Brain microvascular endothelial cell (primary cell): ENCODE data around the gene RAB24.

Experiments used
- DNase-seq: peaks from one replicate; pipeline ENCODE4 v3.0.0-alpha.2; 2020
- H3K27ac ChIP-seq: fragments of 250-450 bp; sonication (Bioruptor Pico); 2 replicates; pipeline ENCODE4 v1.5.1; 2020; ENCODE audit warnings: mild to moderate bottlenecking, moderate library complexity
- H3K27me3 ChIP-seq: fragments of 250-450 bp; sonication (Bioruptor Pico); replicated peaks from 2 replicates; pipeline ENCODE4 v1.5.1; 2020; ENCODE audit warnings: mild to moderate bottlenecking
- H3K36me3 ChIP-seq: fragments of 250-450 bp; sonication (Bioruptor Pico); replicated peaks from 2 replicates; pipeline ENCODE4 v1.5.1; 2020; ENCODE audit warnings: mild to moderate bottlenecking
- H3K4me3 ChIP-seq: 2 replicates; pipeline ENCODE4 v1.5.1; 2011; ENCODE audit warnings: low read depth, mild to moderate bottlenecking, control low read depth, low read length, moderate library complexity
- in situ Hi-C: cut with HindIII; loops from 2 replicates; pipeline ENCODE4 v1.10.0; 2017; ENCODE audit warnings: low sequenced_read_pairs, low pct_ligation_motif_present
- TF ChIP-seq, protein P1 (sequence below): IDR thresholded peaks from 2 replicates; pipeline ENCODE4 v1.5.1; 2011; ENCODE audit warnings: low read depth, mild to moderate bottlenecking, moderate library complexity, low read length, control low read depth, inconsistent platforms; ENCODE audit errors: missing control alignments

RAB24 gene

DNA sequence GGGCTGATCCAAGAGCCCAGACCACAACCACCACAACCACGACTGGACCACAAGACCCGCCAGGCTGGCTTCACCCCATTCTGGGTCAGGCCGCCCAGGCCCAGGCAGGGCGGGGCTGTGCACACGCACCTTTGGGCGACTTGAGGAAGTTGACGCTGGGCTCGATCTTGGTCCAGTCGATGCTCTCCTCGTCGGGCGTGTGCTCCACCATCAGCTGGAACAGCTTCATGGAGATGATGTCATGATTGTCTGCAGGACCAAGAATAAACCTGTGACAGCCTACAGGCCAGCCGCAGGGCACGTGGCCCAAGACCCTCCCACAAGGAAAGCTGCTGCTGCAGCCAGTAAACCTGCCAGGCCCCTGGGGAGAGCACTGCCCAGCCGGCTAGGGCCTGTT lies 30.6 kb upstream of the RAB24 start:
- TF ChIP-seq, protein P1, sequence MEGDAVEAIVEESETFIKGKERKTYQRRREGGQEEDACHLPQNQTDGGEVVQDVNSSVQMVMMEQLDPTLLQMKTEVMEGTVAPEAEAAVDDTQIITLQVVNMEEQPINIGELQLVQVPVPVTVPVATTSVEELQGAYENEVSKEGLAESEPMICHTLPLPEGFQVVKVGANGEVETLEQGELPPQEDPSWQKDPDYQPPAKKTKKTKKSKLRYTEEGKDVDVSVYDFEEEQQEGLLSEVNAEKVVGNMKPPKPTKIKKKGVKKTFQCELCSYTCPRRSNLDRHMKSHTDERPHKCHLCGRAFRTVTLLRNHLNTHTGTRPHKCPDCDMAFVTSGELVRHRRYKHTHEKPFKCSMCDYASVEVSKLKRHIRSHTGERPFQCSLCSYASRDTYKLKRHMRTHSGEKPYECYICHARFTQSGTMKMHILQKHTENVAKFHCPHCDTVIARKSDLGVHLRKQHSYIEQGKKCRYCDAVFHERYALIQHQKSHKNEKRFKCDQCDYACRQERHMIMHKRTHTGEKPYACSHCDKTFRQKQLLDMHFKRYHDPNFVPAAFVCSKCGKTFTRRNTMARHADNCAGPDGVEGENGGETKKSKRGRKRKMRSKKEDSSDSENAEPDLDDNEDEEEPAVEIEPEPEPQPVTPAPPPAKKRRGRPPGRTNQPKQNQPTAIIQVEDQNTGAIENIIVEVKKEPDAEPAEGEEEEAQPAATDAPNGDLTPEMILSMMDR: no peak
- DNase-seq: no peak
- Histone ChIP-seq H3K36me3 (peaks cover 56% of the 10 kb centered on the region), H3K27me3 (no peaks in the 10 kb centered on the region), H3K27ac (no peak overlapping the region), H3K4me3 (no peak overlapping the region)
- in situ Hi-C loops: no loop called here

DNA sequence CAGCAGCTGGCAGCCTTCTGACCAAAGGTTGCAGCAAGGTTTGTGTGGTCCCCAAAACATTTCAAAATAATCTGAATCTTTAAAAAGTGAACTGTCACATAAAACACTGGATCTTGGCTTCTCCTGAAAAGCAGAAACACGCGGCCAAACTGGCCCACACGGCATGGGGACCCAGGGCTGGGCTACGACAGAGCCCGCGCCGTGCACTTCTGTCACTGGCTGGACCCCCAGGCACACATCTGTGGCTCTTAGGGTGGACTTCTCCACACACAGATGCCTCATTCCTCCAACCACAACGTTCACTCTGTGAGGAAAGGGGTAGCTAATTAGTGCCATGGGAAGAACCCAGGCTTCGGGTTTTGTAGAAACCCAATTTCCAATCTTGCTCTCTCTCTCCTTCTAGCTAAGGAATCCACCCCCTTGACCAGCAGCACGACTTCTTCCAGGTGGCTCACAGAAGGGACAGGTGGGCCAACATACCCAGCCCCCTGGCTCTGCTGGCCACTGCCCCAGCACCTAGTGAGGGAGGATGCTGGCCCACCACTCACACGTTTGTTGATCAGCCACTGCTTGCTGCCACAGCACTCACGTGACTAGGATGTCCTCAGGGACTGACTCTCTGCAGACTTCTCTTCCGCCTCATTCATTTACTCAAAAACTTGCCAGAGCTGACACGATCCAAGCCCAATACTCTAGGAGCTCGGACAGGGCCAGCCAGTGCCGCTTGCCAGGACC lies 30.1 kb upstream of the RAB24 start:
- DNase-seq: no peak
- peaks cover 56% of the 10 kb centered on the region for H3K36me3 ChIP-seq

DNA sequence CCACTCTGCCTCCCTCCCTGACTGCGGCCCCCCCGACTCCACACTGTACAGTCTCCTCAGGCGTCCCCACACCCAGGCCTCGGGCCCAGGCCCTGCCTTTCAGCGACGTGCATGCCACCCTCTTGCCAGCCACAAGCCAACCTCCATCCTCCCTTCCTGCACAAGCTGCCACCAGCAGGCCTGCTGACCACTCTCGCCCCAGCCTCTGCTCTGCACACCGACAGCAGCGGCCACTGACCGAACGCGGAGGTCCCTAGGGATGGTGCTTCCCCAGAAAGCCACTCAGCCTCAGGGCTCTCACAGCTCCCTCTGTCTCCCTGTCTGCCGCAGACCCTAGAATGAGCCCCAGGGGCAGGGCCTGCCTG lies 29.4 kb upstream of the RAB24 start:
- in situ Hi-C loops: no loop called here
- peaks cover 56% of the 10 kb centered on the region for H3K36me3 ChIP-seq
- no peak overlapping the region for H3K27ac ChIP-seq

More for the DNA sequence above, 30.1 kb upstream of the RAB24 start:
- Histone ChIP-seq H3K4me3 (no peak overlapping the region), H3K27ac (no peak overlapping the region), H3K27me3 (no peaks in the 10 kb centered on the region)
- TF ChIP-seq, protein P1: no peak
- in situ Hi-C loops: no loop called here

DNA sequence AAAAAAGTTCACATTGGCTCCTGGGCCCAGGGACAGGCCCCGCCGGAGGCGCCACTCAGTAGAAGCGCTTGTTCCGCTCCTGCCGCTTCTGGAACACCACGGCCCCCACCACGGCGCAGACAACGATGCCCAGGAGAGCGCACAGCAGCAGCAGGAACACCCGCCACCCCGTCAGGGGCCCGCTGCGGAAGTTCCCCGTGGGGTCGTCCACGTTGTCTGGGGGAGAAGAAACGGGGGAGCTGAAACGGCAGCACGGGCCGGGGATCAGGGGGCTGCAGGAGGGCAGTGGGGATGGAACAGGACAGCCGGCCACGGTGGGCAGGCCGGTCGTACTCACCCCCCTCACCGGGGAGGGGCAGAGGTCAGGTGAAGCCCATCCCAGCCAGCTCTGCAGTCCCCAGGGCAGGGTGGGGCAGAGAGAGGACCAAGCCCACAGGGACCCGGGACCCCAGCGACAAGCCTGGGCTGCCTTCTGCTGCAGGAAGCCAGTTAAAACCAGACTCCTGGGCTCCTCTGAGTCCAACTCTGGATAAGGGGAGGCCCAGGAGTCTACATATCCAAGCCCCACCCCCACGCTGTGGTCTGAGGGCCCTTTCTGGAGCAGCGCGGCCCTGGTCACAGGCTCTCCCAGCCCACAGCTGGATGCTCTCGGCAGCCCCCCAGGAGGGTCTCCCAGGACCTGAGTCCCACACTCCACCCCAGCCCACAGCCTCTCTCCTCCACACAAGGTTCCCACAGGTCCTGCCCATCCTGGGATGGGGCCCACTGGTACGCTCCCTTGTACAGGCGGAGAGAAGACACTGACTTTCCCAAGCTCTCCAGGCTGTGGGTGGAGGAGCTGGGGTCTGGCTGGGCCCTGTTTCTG lies 28.7 kb upstream of the RAB24 start:
- no peaks in the 10 kb centered on the region for H3K27me3 ChIP-seq
- peaks cover 54% of the 10 kb centered on the region for H3K36me3 ChIP-seq
- H3K27ac ChIP-seq: no peak overlapping the region
- TF ChIP-seq, protein P1: no peak
- no peak overlapping the region for H3K4me3 ChIP-seq
- in situ Hi-C loops: no loop called here
- no peak for DNase-seq

More for the DNA sequence above, 29.4 kb upstream of the RAB24 start:
- Histone ChIP-seq H3K4me3 (no peak overlapping the region), H3K27me3 (no peaks in the 10 kb centered on the region)
- TF ChIP-seq, protein P1: no peak
- DNase-seq: no peak

DNA sequence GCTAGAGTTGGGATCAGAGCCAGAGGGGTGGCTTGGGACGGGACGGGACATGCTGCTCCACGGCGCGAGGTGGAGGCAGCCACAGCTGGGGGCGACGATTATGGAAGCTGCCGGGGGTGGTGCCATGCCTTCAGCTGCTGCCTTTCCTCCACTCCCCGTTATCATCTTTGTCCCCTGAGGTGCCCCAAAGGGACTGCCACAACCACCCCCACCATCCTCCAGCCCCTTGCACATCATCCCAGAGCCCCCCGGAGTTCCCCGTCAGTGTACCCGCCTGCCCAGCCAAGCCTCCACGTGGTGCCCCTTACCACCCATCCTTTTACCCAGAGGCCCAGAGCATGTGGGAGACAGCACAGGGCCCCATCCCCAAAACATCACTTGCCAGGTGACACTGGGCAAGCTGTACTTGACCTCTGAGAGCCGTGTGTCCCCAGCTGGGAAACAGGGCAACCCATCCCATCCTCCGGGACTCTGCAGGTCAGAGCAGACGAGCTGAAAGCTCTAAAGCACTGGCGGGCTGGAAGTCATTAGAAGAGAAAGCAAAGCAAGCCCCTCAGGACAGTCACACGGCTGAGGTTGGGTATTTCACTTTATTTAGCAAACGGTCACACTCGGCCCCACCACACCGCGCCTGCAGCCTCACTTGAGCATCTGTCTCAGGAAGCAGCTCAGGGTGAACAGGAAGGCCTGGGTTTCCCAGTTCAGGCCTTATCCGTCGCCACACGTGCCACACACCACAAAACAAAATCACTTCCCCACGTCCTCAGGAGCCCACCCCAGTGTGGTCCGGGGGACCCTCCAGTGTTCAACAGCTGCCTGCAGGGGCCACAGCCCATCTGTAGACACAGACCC lies 27.7 kb upstream of the RAB24 start:
- Histone ChIP-seq H3K4me3 (no peak overlapping the region), H3K27me3 (no peaks in the 10 kb centered on the region), H3K27ac (no peak overlapping the region), H3K36me3 (peaks cover 48% of the 10 kb centered on the region)
- in situ Hi-C loops: no loop called here
- TF ChIP-seq, protein P1: no peak
- no peak for DNase-seq
